ENCODE results near the gene CYP4A11. TPM values are rescaled to one million over a fixed set of nuclear protein-coding genes. Genes with fewer than 3 reads are reported as not detected.
"Not testable (repeated sequence)": the region's sequence is repeated elsewhere in the genome, so short reads cannot be mapped to it uniquely, and the experiment has no call there.

The CYP4A11 gene
- total RNA-seq (2014; rRNA removed; shearing (Covaris generic)) (not detected in 2 replicates), polyA plus RNA-seq (2016; fragmentation: Nextera tagmentation; extraction: Ambion mirVana) (not detected in 2 replicates)
- long read RNA-seq = 0 reads

DNA sequence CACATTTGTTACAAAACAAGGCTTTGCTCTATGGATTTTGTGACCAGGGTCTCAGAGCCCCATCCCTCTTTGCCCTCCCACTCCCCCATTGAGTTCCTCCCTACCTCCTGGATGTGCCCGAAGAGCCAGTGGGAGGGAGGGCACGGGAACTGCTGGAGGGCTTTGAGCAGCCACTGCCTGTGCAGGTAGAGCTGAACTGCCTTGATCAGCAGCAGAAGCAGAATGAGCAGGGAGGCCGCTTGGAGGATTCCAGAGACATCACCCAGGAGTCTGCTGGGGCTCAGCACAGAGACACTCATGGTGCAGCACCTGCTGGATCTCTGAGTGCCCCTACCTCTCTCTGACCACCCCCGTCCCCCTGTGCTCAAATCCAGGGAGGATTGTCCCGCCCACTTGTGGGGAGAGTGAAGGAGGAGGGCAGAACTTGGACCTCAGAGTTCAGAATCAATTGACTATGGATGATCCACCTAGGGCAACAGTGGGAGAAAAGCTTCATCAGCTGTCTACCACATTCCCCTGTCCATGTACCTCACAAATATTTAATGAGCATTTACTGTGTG is at the start of gene CYP4A11:
CYP4A11 (minus strand) TSS at position 342 of the 560 bp plus-strand sequence; CDS start at position 299, 43 bp downstream.
- H3K36me3 ChIP-seq (ENCODE audit: insufficient read depth) = no peaks in the 10 kb centered on the region
- TF ChIP-seq CREB1 (CRISPR knock-in tag; IDR thresholded peaks at IDR 0.05; ENCODE audit: low read depth) (no peak), EZH2 (IDR thresholded peaks at IDR 0.05; ENCODE audit: low read depth, unreplicated experiment) (no peak), CTCF (conservative IDR thresholded peaks at IDR 0.05; ENCODE audit: low read depth in 2 of 2) (no peak)
- no peak within 1 kb of the TSS for H3K27ac ChIP-seq (ENCODE audit: low read depth)
- H3K9me2 ChIP-seq (ENCODE audit: insufficient read depth) = no peaks in the 10 kb centered on the region
- H3K27ac Mint-ChIP-seq = no peak within 1 kb of the TSS
- H4K20me1 ChIP-seq (replicated peaks; ENCODE audit: insufficient read depth) = no peaks in the 10 kb centered on the region
- H3K36me3 Mint-ChIP-seq (ENCODE audit: low read depth) = no peaks in the 10 kb centered on the region; the same call in 2 of the 3 replicates
- H3K27me3 ChIP-seq (ENCODE audit: insufficient read depth) = no peaks in the 10 kb centered on the region
- no peaks in the 10 kb centered on the region for H3K79me2 ChIP-seq (replicated peaks; ENCODE audit: insufficient read depth)
- no peak within 1 kb of the TSS for H2AFZ ChIP-seq
- H3K4me1 ChIP-seq (ENCODE audit: insufficient read depth) = no peaks in the 10 kb centered on the region
- no peaks in the 10 kb centered on the region; the same call in 2 of the 3 replicates for H3K9me3 Mint-ChIP-seq
- H3K4me3 Mint-ChIP-seq = no peak within 1 kb of the TSS
- no peak within 1 kb of the TSS for H3K4me3 ChIP-seq
- no peak within 1 kb of the TSS for H3K4me2 ChIP-seq
- DNase-seq (ENCODE audit: low spot score) (no peak), ATAC-seq (no peak)
- H3F3A ChIP-seq (replicated peaks; ENCODE audit: low read depth) = no peaks in the 10 kb centered on the region
- no peaks in the 10 kb centered on the region for H3K4me1 Mint-ChIP-seq
- H3K27me3 Mint-ChIP-seq (ENCODE audit: insufficient read depth, low read depth, poor library complexity) = no peaks in the 10 kb centered on the region

GRCh38 chr1:46990541-46990940 is 49.3 kb upstream of the CYP4A11 start:
- not testable (repeated sequence) for H3F3A ChIP-seq (replicated peaks; ENCODE audit: low read depth)

DNA sequence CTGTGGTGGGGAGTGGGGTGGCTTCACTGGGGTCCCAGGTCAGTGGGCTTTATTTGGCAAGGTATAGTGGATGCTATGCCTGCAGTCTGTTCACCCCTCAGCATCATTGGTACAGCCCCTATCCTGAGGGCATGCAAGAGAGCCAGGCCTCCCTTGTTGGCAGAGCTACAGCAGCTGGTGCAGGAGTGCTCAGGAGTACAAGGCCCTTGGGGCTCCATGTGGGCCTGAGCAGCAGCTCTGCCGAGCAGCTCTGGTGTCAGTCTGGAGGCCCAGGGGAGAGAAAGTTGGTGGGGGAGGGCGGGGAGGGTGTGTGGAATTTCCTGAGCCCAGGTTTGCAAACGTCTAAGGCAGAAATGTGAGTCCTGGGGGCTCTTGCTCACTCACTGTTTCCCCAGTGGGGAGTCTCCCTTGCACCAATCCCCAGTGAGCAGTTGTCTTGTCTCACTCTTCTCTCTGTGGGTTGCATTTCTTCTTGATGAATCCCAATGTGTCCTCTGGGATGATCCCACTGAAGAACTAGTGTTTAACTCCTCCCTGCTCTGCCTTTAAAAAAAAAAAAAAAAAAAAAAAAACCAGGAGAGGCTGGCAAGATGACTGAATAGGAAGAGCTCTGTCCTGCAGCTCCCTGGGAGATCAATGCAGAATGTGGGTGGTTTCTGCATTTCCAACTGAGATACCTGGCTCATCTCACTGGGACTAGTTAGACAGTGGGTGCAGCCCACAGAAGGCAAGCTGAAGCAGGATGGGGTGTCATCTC is 42.7 kb upstream of the CYP4A11 start:
- ATAC-seq = peak; percentile 81
- H2AFZ ChIP-seq = peak overlapping the region; percentile 98
- H3K9me3 Mint-ChIP-seq = peaks cover 21% of the 10 kb centered on the region; the same call in 2 of the 3 replicates
- no peaks in the 10 kb centered on the region for H4K20me1 ChIP-seq (replicated peaks; ENCODE audit: insufficient read depth)
- no peaks in the 10 kb centered on the region for H3K79me2 ChIP-seq (replicated peaks; ENCODE audit: insufficient read depth)
- peak overlapping the region; percentile 25; the same call in 1 of the 2 replicates for H3K4me3 ChIP-seq
- H3K27me3 Mint-ChIP-seq (ENCODE audit: insufficient read depth, low read depth, poor library complexity) = peaks cover 7% of the 10 kb centered on the region
- no peaks in the 10 kb centered on the region for H3F3A ChIP-seq (replicated peaks; ENCODE audit: low read depth)
- peak overlapping the region; percentile 72 for H3K4me2 ChIP-seq
- H3K36me3 Mint-ChIP-seq (ENCODE audit: low read depth) = peaks cover 2% of the 10 kb centered on the region; the same call in 1 of the 3 replicates
- H3K27me3 ChIP-seq (ENCODE audit: insufficient read depth) = no peaks in the 10 kb centered on the region
- H3K9me2 ChIP-seq (ENCODE audit: insufficient read depth) = no peaks in the 10 kb centered on the region
- H3K4me3 Mint-ChIP-seq = no peak overlapping the region
- H3K4me1 ChIP-seq (ENCODE audit: insufficient read depth) = peaks cover 20% of the 10 kb centered on the region
- H3K36me3 ChIP-seq (ENCODE audit: insufficient read depth) = no peaks in the 10 kb centered on the region
- H3K27ac Mint-ChIP-seq = peak overlapping the region; percentile 79; the same call in 1 of the 2 replicates
- peak; percentile 41 for DNase-seq (ENCODE audit: low spot score)
- peaks cover 23% of the 10 kb centered on the region for H3K4me1 Mint-ChIP-seq
- H3K27ac ChIP-seq (ENCODE audit: low read depth) = no peak overlapping the region
- TF ChIP-seq CTCF (conservative IDR thresholded peaks at IDR 0.05; ENCODE audit: low read depth in 2 of 2) = no peak
- no peak for TF ChIP-seq STAT1 (IDR thresholded peaks at IDR 0.05; ENCODE audit: unreplicated experiment)
- TF ChIP-seq EZH2phosphoT487 (IDR thresholded peaks at IDR 0.05; ENCODE audit: unreplicated experiment) = no peak

More at GRCh38 chr1:46990541-46990940, 49.3 kb upstream of the CYP4A11 start:
- not testable (repeated sequence) for H3K9me2 ChIP-seq (ENCODE audit: insufficient read depth); H3K9me3 Mint-ChIP-seq; H3K27ac ChIP-seq (ENCODE audit: low read depth); H2AFZ ChIP-seq; H3K4me3 ChIP-seq; H3K27ac Mint-ChIP-seq; H3K4me1 ChIP-seq (ENCODE audit: insufficient read depth); H3K27me3 Mint-ChIP-seq (ENCODE audit: insufficient read depth, low read depth, poor library complexity); H3K4me2 ChIP-seq; H4K20me1 ChIP-seq (replicated peaks; ENCODE audit: insufficient read depth); H3K79me2 ChIP-seq (replicated peaks; ENCODE audit: insufficient read depth); DNase-seq (ENCODE audit: low spot score); H3K27me3 ChIP-seq (ENCODE audit: insufficient read depth); H3K4me3 Mint-ChIP-seq; ATAC-seq; H3K4me1 Mint-ChIP-seq; H3K36me3 ChIP-seq (ENCODE audit: insufficient read depth); H3K36me3 Mint-ChIP-seq (ENCODE audit: low read depth)

Data from GM23338 (cell line).